SHP77 treated with DMSO at 0.1 percent for 48 hours (cell line): ENCODE data around the gene PPP1R14B.
"Not testable (repeated sequence)": the region's sequence is repeated elsewhere in the genome, so short reads cannot be mapped to it uniquely, and the experiment has no call there.

Source experiments
- DNase-seq: peaks from one replicate; lab custom pipeline; 2025; lab: John Stamatoyannopoulos, UW

PPP1R14B gene

GRCh38 chr11:64260147-64260708, 13.5 kb upstream of the PPP1R14B start:
- no peak for DNase-seq

- no peak for DNase-seq
These were observed 12.9 kb upstream of the PPP1R14B start for GRCh38 chr11:64259533-64260067.

- no peak for DNase-seq
These were observed 12.3 kb upstream of the PPP1R14B start for GRCh38 chr11:64258946-64259532.

GRCh38 chr11:64258356-64258755, 11.6 kb upstream of the PPP1R14B start:
- DNase-seq: no peak

- DNase-seq: no peak
These were observed 9.6 kb upstream of the PPP1R14B start for GRCh38 chr11:64256300-64256699.

GRCh38 chr11:64255135-64256128, 8.7 kb upstream of the PPP1R14B start:
- no peak for DNase-seq

- no peak for DNase-seq
These were observed 7.6 kb upstream of the PPP1R14B start for GRCh38 chr11:64254326-64254725.

- no peak for DNase-seq
These were observed 6.7 kb upstream of the PPP1R14B start for GRCh38 chr11:64253481-64253880.

GRCh38 chr11:64253043-64253442, 6.3 kb upstream of the PPP1R14B start:
- DNase-seq: no peak

- no peak for DNase-seq
These were observed 5.5 kb upstream of the PPP1R14B start for GRCh38 chr11:64252003-64252872.

GRCh38 chr11:64251753-64252002, 4.9 kb upstream of the PPP1R14B start:
- no peak for DNase-seq

GRCh38 chr11:64251016-64251752, 4.4 kb upstream of the PPP1R14B start, which contains the start of gene PLCB3:
Gene PLCB3 (plus strand): TSS chr11:64251530. CDS start chr11:64251650, 120 bp downstream.
- DNase-seq: no peak

GRCh38 chr11:64250415-64251015, 3.8 kb upstream of the PPP1R14B start:
- DNase-seq: no peak

GRCh38 chr11:64249563-64250414, 3.0 kb upstream of the PPP1R14B start:
- DNase-seq: no peak

- no peak for DNase-seq
These were observed 2.3 kb upstream of the PPP1R14B start for GRCh38 chr11:64249038-64249437.

GRCh38 chr11:64248578-64248977, 1.8 kb upstream of the PPP1R14B start:
- no peak for DNase-seq

GRCh38 chr11:64247729-64248531, 1.2 kb upstream of the PPP1R14B start:
- DNase-seq: no peak

GRCh38 chr11:64246621-64246870, 197 bp downstream of the PPP1R14B start:
- not testable (repeated sequence) for DNase-seq
